Fibroblast of lung (primary cell): ENCODE data around the gene APC2. TPM values are rescaled to one million over a fixed set of nuclear protein-coding genes. Genes with fewer than 3 reads are reported as not detected.

Experiments
- DNase-seq, 2 donors: peaks; one replicate each; pipeline versions ENCODE4 v3.0.0 to v3.0.0-alpha.2; 2010; ENCODE audit warnings: low read depth in 2 of 2
- H2AFZ ChIP-seq: 2 replicates; pipeline ENCODE4 v1.5.1; 2012; ENCODE audit warnings: low read length, control low read depth, inconsistent platforms
- H3K27ac ChIP-seq: 2 replicates; pipeline ENCODE4 v1.5.1; 2011; ENCODE audit warnings: low read length, control low read depth; ENCODE audit not compliant: insufficient read depth
- H3K27me3 ChIP-seq: 2 replicates; pipeline ENCODE4 v1.5.1; 2011; ENCODE audit warnings: mild to moderate bottlenecking, low read length; ENCODE audit not compliant: control insufficient read depth, insufficient read depth
- H3K36me3 ChIP-seq: 2 replicates; pipeline ENCODE4 v1.5.1; 2011; ENCODE audit warnings: low read length; ENCODE audit not compliant: control insufficient read depth, insufficient read depth
- H3K4me1 ChIP-seq: 2 replicates; pipeline ENCODE4 v1.5.1; 2011; ENCODE audit warnings: low read length; ENCODE audit not compliant: control insufficient read depth, insufficient read depth; ENCODE audit errors: extremely low read depth
- H3K4me2 ChIP-seq: 2 replicates; pipeline ENCODE4 v1.5.1; 2011; ENCODE audit warnings: low read length, control low read depth; ENCODE audit not compliant: insufficient read depth; ENCODE audit errors: extremely low read depth
- H3K4me3 ChIP-seq, 4 experiments: fragments of 200-600 bp in 1 of 4; sonication (generic) in 1 of 4; replicated peaks in 1 of 4; 2 replicates each; pipeline ENCODE4 v1.5.1; 2011 to 2016; ENCODE audit warnings: low read length in 4 of 4, low read depth in 3 of 4, mild to moderate bottlenecking in 3 of 4, control low read depth in 2 of 4, inconsistent platforms in 1 of 4, mixed read lengths in 1 of 4; ENCODE audit not compliant: insufficient read depth in 1 of 4; ENCODE audit errors: control extremely low read depth in 1 of 4
- H3K79me2 ChIP-seq: 2 replicates; pipeline ENCODE4 v1.5.1; 2012; ENCODE audit warnings: mild to moderate bottlenecking, low read length, inconsistent platforms; ENCODE audit not compliant: control insufficient read depth, insufficient read depth
- H3K9ac ChIP-seq: 2 replicates; pipeline ENCODE4 v1.5.1; 2011; ENCODE audit warnings: mild to moderate bottlenecking, low read length, control low read depth; ENCODE audit not compliant: insufficient read depth
- H3K9me3 ChIP-seq: 2 replicates; pipeline ENCODE4 v1.5.1; 2012; ENCODE audit warnings: low read depth, low read length; ENCODE audit not compliant: control insufficient read depth, insufficient read depth
- H4K20me1 ChIP-seq: 2 replicates; pipeline ENCODE4 v1.5.1; 2011; ENCODE audit warnings: low read length; ENCODE audit not compliant: control insufficient read depth, insufficient read depth; ENCODE audit errors: extremely low read depth
- EZH2 ChIP-seq: IDR thresholded peaks from 2 replicates; pipeline ENCODE4 v1.5.1; 2012; ENCODE audit warnings: low read length, control low read depth, mild to moderate bottlenecking; ENCODE audit errors: missing control alignments
- polyA plus RNA-seq, 2 donors: library from polyadenylated mRNA; depleted of rRNA in 1 of 2; stranded (reverse) in 1 of 2; unstranded in 1 of 2; fragments of >200 nt; gene quantifications; 2 replicates each; pipeline ENCODE4 v1.2.1, GENCODE V29; 2011 to 2012; ENCODE audit warnings: missing spikeins in 1 of 2
- total RNA-seq: library from RNA; depleted of rRNA; stranded (reverse); fragments of >200 nt; gene quantifications from 2 replicates; pipeline ENCODE4 v1.2.1, GENCODE V29; 2014
- TF ChIP-seq, protein P1 (sequence below), 2 donors: IDR thresholded peaks in 1 of 2; conservative IDR thresholded peaks in 1 of 2; 1 replicate in 1 of 2; 2 replicates in 1 of 2; pipeline ENCODE4 v1.5.1; 2011 to 2012; ENCODE audit warnings: low read length in 2 of 2, control low read depth in 1 of 2, inconsistent platforms in 1 of 2, low read depth in 1 of 2, mild to moderate bottlenecking in 1 of 2

Gene APC2
- total and polyA plus RNA-seq, 2 donors (not counting 1 experiment from before 2014, with no cell fraction given): 0.01 to 0.50 TPM

DNA sequence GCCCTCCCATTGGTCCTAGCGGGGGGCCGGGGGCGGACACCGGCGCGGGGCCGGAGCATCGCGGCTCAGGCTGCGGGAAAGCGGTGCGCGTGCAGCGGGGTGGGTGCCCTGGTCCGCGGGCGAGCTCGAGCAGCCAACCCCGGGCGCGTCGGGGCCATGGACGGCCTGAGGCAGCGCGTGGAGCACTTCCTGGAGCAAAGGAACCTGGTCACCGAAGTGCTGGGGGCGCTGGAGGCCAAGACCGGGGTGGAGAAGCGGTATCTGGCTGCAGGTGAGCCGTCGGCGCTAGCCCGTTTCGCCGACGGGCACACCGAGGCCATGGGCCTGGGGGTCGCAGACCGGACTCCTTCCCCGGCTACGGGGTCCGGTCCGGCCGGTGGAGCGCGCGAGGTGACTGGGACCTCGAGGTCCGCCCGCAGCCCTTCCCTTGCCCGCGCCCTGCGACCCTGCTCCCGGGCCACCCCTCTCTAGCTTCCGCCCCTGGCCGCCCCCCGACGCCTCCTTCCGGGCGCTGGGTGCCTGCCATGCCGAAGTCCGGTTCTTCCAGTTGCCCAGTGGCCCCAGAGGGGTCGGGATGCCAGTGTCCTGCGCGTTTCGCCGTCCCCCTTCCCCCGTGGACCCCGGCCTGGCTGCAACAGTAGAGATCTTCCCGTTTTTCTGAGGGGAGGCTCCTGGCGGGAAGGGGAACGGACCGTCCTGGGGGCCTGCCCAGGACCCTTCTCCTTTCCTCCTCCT is 41.4 kb downstream of the APC2 start, which contains the start of gene REEP6:
REEP6 (plus strand) TSS at position 68 of the 735 bp plus-strand sequence; CDS start at position 157, 89 bp downstream.
- H3K4me2 ChIP-seq: peak within 1 kb of the TSS; percentile 94
- H3K36me3 ChIP-seq: no peaks in the 10 kb centered on the region
- H4K20me1 ChIP-seq: no peaks in the 10 kb centered on the region
- H2AFZ ChIP-seq: peak within 1 kb of the TSS; percentile 99
- H3K9me3 ChIP-seq: no peaks in the 10 kb centered on the region
- peak within 1 kb of the TSS; percentile 53 for H3K9ac ChIP-seq
- H3K27ac ChIP-seq: peak within 1 kb of the TSS; percentile 63
- H3K4me3 ChIP-seq: peak within 1 kb of the TSS; percentile 64 to 67 (median 65)
- H3K79me2 ChIP-seq: no peaks in the 10 kb centered on the region
- H3K4me1 ChIP-seq: no peaks in the 10 kb centered on the region
- DNase-seq: no peak
- peaks cover 13% of the 10 kb centered on the region for H3K27me3 ChIP-seq
- TF ChIP-seq, protein P1, sequence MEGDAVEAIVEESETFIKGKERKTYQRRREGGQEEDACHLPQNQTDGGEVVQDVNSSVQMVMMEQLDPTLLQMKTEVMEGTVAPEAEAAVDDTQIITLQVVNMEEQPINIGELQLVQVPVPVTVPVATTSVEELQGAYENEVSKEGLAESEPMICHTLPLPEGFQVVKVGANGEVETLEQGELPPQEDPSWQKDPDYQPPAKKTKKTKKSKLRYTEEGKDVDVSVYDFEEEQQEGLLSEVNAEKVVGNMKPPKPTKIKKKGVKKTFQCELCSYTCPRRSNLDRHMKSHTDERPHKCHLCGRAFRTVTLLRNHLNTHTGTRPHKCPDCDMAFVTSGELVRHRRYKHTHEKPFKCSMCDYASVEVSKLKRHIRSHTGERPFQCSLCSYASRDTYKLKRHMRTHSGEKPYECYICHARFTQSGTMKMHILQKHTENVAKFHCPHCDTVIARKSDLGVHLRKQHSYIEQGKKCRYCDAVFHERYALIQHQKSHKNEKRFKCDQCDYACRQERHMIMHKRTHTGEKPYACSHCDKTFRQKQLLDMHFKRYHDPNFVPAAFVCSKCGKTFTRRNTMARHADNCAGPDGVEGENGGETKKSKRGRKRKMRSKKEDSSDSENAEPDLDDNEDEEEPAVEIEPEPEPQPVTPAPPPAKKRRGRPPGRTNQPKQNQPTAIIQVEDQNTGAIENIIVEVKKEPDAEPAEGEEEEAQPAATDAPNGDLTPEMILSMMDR (conservative IDR thresholded peaks at IDR 0.05 in 1 of 2, IDR thresholded peaks at IDR 0.05 in 1 of 2; ENCODE audit: low read depth in 1 of 2, low read length in 2 of 2): no peak
- no peak for TF ChIP-seq EZH2

DNA sequence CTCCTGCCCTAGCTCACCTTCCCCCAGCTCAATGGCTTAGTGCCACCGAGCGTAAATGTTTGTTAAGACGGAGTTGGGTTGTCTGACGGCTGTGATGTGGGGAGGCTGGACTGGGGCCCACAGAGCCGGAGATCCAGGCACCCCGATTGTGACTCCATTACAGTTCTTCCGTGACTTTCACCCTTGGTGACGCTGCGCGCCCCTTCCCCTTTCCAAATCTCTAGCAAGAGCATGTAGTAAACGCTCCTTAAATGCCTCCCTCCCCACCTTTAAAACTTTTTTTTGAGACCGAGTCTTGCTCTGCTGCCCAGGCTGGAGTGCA is 41.9 kb downstream of the APC2 start:
- H2AFZ ChIP-seq: no peak overlapping the region
- no peaks in the 10 kb centered on the region for H3K36me3 ChIP-seq
- H3K9ac ChIP-seq: no peak overlapping the region
- H3K79me2 ChIP-seq: no peaks in the 10 kb centered on the region
- TF ChIP-seq EZH2: no peak
- TF ChIP-seq, protein P1 (conservative IDR thresholded peaks at IDR 0.05 in 1 of 2, IDR thresholded peaks at IDR 0.05 in 1 of 2; ENCODE audit: low read depth in 1 of 2, low read length in 2 of 2): no peak
- H3K4me1 ChIP-seq: no peaks in the 10 kb centered on the region
- H3K27me3 ChIP-seq: peaks cover 13% of the 10 kb centered on the region
- no peak overlapping the region for H3K4me2 ChIP-seq
- no peaks in the 10 kb centered on the region for H4K20me1 ChIP-seq
- no peak for DNase-seq
- no peak overlapping the region for H3K27ac ChIP-seq
- no peaks in the 10 kb centered on the region for H3K9me3 ChIP-seq
- H3K4me3 ChIP-seq: no peak overlapping the region

DNA sequence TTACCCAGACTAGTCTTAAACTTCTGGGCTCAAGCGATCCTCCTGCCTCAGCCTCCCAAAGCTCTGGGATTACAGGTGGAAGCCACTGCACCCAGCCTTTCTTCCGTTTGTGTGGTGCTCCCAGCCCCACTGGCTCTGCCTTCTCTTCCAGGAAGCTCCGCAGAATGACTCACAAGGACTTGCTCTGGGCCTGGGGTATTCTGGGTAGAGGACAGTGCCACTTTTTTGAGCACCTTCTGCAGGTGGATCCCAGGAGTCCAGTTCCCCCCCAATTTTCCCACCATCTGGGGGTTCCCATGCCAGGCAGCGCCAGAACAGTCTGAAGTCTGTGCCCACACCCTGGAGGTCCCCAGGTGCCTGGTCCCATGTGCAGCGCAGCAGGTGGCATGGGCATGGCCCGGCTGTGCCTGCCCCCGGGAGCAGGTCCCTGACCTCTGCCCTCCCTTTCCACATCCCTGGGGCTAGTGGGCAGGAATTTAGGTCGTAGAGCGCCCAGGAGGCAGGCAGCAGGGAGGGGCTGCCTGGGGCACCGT is 42.6 kb downstream of the APC2 start:
- no peaks in the 10 kb centered on the region for H3K9me3 ChIP-seq
- no peak overlapping the region for H2AFZ ChIP-seq
- peaks cover 13% of the 10 kb centered on the region for H3K27me3 ChIP-seq

More for the DNA sequence above, 42.6 kb downstream of the APC2 start:
- Histone ChIP-seq H3K4me2 (no peak overlapping the region), H3K27ac (no peak overlapping the region), H3K9ac (no peak overlapping the region), H3K36me3 (no peaks in the 10 kb centered on the region), H3K4me1 (no peaks in the 10 kb centered on the region), H3K4me3 (no peak overlapping the region), H3K79me2 (no peaks in the 10 kb centered on the region), H4K20me1 (no peaks in the 10 kb centered on the region)
- TF ChIP-seq, protein P1 (conservative IDR thresholded peaks at IDR 0.05 in 1 of 2, IDR thresholded peaks at IDR 0.05 in 1 of 2; ENCODE audit: low read depth in 1 of 2, low read length in 2 of 2): no peak
- no peak for TF ChIP-seq EZH2
- peak in 1 of 2 donors; percentile 28 for DNase-seq
